ENCODE results near the gene BRCA2.

The BRCA2 gene

DNA sequence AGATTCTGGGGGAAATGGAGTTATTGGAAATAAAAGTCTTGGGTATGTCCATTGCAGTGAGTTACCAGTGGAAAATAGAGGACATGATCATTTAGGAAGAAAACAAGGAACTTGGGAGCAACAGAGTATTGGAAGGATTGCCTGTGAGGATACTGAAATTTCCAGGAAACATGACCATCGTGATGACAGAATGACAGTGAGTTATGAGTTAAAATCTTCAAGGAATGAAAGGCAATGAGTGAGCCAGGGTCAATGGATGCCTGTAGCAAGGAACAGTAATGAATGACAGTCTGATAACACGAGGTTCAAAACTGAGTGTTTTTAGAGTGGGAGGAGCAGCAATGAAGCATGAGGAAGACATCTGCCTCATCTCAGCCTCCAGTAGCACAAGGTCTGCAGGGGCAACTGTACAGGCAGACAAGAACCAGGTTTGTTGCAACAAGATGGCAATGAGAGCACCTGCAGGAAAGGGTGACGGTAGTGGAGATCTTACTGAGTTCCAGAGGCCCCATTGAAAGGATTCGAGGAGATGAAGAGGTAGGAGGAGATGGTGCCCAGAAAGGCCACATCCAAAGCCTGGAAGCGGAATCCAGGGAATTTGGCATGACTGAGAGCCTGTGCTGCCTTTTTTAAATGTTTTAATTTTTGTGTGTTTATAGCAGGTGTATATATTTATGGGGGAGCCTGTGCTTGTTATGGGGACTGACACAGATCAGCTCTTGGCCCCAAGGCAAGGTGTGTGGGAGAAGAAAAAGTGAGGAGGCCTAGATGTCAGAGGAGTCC lies 68.7 kb downstream of the BRCA2 start:
- DNase-seq (ENCODE audit: low read depth), result no peak

DNA sequence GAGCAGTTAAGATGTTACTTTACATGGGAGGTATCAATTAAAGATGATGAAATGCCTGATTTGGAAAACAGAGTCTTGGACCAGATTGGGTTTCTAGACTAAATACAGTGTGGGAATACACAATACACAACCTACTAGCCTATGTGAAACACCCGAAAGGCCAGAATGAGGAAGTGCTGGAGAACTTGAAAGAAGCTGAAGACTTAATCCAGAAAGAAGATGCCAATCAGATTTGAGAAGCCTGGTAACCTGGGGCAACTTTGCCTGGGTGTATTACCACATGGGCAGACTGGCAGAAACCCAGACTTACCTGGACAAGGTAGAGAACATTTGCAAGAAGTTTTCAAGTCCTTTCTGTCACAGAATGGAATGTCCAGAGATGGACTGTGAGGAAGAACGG lies 69.4 kb downstream of the BRCA2 start:
- DNase-seq (ENCODE audit: low read depth), result no peak

DNA sequence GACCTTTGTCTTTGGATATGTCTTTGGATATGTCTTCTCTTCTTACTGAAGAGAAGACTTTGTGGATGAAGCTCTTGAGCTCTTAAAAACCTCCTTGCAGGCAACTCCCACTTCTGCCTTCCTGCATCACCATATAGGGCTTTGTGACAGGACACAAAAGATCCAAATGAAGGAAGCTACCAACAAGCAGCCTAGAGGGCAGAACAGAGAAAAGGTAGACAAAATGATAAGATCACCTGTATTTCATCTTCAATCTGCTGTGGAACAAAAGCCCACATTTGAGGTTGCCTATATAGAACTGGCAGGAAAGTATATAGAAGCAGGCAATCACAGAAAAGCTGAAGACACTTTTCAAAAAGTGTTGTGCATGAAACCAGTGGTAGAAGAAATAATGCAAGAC lies 70.1 kb downstream of the BRCA2 start:
- no peak for DNase-seq (ENCODE audit: low read depth)

DNA sequence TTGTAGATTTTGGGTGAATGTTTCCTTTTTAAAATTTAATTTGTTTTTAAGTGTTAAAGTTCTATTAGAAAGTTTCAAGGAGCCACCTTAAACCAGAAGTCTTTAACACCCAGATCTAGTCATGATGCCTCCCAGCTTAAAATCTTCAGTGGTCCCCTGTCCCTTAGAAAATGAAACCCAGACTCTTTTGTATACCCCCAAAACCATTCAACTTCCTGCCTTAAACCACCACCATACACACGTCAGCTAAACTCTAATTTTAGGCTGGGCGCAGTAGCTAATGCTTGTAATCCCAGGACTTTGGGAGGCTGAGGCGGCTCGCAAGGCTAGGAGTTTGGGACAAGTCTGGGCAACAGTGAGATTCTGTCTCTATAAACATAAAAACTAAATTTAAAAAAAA lies 74.7 kb downstream of the BRCA2 start:
- no peak for DNase-seq (ENCODE audit: low read depth)

DNA sequence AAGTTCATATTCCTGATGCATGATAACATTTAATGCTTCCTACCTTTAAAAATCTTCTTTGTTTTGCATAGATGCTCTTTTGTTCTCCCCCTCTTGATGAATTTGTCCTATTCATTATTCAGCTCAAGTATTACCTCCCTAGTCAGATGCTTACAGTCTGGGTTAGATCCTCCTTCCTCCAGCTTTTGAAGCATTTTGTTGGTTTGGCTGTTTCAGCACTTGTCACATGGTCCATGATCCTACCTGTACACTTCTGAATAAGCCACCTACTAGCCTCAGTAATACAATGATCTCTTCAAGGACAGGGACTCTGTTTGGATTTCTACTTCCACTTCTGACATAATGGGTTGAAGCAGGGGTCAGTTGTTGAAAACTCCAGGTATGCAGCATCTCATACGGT lies 75.2 kb downstream of the BRCA2 start:
- no peak for DNase-seq (ENCODE audit: low read depth)

DNA sequence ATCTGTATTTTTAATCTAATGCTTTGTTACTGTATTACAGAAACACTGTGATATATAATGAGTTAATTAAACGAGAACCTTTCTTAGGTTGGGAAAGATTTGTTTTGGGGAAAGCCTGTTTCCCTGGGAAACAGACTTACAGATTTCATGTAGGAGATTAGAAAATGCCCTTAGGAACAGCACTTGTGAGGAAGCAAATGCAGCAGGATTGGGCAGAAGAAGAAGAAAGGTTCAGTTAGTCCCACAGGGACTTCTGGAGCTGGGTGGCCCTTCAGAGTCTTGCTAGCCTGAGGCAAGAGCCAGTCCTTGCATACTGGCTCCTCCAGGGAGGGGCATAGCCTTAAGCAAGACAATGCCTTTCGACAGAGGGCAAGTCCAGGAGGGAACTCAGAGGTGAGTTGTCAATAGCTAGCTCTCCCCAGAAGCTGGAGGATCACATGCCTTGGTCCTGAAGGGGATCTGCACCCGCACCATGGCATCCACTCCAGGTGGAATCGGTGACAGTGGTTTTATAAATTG lies 75.9 kb downstream of the BRCA2 start:
- DNase-seq (ENCODE audit: low read depth), result no peak

DNA sequence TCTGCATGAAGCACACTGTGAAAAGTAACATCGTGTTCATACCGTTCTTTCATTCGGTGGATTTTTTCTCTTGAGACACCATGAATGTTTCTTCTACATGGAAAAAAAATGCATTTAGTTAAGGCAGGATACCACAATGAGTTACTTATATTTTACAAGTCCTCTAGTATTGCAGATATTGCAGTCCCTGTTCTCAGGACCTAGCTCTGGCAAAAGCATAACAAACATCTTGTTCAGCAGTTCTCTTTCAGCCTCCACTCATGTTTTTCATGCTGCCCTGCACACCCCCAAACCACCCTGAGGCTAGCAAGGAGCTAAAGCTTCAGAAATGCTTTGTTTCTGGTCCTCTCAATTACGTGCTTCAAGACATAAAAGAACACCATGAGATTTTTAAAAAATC lies 87.8 kb downstream of the BRCA2 start:
- DNase-seq (ENCODE audit: low read depth), result no peak

DNA sequence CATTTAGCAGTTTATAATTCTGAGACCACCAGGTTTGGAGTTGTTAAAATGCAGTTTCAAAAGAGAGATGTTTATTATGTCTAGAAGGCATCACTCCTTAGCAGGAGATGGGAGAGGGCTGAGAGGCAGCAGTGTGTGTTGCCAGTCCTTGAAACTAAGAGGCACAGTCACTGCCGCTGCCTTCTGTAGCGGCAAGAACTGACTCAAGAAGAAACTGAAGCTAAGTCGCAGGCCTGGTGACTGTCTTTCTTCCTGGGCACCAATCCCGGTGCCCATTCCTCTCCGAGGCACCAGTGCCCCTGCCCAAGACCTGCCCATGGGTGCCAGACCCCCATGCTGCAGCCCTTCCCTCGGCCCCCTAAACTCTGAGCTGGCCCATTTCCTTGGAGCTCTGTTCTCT lies 92.5 kb downstream of the BRCA2 start:
- no peak for DNase-seq (ENCODE audit: low read depth)

DNA sequence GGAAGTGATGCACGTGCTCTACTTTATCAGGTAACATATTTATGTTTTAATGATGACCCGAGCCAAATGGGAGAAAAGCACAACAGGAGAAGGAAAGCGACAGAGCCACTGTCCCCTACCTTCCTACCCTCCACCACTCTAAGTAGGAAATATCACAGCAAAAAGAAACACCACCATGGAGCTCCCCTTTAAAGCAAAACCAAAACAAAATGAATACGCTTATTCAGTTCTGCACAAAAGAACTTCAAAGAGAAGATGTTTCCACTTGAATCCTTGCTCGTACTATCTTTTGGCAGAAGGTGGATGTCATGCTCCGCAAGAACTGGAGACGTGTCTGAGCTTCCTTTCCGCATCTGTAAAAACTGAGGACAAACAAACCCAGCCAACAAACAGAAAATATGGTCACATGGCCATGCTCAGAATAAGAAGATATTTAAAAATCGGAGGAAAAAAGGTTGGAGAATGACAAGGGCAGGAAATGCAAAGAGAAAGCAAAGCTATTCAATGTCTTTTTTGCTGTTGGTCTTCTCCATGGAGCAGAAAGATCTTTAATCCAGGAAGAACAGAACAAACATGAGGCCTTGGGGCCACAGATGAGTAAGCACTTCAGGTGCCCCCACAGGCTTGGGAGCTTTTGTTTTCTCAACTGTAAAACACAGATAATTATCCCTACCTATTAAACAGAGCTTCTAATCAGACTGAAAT lies 93.1 kb downstream of the BRCA2 start:
- no peak for DNase-seq (ENCODE audit: low read depth)

DNA sequence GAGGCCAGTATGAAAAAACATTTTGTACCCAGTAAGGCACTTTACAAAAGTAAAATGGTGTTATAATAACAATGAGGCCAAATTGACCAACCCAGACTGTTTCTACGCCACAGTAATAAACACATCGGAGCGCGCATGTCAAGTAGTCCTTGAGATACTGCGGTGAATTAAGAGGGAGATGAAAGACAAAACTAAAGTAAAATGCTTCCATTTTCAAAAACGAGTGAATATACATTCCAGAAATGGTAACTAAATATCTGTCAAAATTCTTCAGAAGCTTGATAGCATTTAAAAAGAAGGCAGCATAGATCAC lies 93.6 kb downstream of the BRCA2 start:
- DNase-seq (ENCODE audit: low read depth), result no peak

DNA sequence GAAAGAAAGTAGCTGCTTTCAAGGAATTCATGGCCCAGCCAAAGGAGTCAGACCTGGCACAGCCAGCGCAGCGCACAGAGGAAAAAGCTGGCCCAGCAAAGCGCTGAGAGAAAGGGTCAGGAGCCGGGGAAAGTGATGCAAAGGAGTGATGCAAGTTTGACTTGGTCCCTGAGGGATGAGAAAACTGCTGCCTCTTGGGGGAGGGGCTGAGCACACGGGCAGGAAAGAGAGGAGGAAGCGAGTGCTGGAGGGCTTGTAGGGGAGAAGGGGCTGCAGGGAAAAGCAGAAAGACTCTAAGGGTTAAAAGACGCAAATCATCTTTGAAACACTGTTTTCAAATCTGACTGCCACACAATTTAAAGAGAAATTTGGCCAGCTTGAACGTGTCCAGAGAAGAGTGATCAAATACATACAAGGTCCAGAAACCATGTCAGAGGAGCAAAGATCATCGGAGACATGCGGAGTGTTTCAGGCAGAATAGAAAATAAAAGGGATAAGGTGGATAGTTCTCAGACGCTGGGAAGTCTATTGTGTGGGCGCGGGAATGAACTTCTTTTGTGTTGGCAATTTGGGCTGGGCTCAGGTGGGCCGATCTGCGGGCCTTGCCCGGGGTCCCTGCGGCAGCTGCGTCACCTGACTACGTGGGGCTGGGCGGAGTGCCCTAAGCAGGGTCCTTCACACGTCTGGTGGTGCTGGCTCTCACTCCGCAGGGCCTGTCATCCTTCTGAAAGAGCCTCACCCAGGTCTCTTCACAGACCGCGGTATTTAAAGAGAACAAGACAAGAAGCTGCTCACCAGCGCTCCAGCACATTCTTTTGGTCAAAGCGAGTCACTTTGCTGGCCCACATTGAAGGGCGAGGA lies 94.5 kb downstream of the BRCA2 start:
- no peak for DNase-seq (ENCODE audit: low read depth)

DNA sequence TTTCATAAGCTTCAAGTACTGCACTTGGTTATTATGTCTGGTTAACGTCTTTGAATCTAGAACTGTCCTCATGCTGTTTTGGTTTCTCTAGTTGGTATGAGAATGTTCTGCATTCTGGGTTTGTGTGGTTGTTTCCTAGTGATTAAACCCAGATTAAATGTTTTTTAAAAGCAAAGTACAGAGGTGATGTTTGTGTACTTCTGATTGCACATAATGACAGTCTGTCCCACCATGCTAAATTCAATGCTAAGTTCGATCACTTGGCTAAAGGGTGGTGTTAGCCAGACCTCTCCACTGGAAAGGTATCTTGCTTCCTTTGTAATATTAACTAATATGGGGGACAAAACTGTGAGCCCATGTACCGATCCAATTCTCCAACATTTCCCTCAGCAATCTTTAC lies 98.0 kb downstream of the BRCA2 start:
- DNase-seq (ENCODE audit: low read depth), result no peak

DNA sequence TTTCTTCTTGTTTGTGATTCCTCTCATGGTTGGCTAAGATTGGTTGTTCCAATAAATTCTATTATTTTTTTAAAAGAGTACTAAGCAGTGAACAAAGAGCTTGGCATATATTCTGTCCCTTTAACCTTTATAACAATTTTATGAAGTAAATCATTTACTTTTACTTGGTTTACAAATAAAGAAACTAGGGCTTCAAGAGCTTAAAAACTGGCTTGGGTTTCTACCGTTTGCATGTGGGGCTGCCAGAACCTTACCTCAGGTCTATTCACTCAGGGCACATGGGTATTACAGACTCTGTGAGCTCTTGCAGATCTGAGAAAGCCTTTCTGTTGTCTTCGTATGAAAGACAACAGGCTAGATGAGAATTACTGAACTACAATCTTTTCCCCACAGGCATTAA lies 99.3 kb downstream of the BRCA2 start:
- no peak for DNase-seq (ENCODE audit: low read depth)

DNA sequence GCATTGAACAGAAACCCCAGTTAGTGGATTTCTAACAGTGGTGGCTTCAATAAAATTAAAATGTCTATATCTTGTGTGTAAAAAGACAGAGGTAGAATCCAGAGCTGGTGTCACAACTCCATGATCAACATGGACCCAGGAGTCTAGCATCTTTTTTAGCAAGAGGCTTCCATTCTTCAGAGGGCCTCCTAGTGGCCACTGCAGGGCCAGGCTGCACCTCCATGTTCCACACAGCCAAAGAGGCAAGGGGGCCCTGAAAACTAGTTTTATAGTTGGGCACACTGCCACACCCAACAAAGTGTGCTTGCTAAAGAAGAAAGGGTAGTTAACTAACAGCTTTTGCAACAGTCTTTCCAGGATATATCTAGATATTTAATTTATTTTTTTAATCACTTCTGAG lies 99.7 kb downstream of the BRCA2 start:
- no peak for DNase-seq (ENCODE audit: low read depth)

DNA sequence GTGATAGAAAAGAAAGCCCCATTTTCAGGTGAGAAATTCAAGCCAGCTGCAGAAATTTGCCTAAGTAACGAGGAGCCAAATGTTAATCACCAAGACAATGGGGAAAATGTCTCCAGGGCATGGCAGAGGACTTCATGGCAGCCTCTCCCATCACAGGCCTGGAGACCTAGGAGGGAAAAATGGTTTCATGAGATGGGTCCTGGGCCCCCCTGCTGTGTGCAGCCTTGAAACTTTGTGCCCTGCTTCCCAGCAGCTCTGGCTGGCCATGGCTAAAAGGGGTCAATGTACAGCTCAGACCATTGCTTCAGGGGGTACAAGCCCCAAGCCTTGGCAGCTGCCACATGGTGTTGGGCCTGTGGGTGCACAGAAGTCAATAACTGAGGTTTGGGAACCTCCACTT lies 102.7 kb downstream of the BRCA2 start:
- no peak for DNase-seq (ENCODE audit: low read depth)

DNA sequence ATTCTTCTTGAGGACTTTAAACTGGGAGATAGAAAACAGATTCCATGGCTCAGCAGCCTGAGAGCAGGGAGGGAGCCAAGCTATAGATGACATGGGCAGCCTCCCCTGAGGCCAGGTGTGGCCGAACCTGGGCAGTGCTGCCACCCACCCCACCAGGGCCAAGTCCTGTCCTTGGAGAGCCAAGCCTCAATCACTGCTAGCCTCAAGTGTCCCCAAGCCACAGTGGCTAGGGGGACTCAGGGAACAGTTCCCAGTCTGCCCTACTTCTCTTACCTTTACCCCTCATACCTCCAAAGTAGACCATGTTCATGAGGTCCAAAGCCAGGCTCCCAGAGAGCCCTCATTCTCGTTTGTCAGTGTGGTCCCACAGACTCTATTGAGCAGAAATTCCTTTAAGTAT lies 104.6 kb downstream of the BRCA2 start:
- DNase-seq (ENCODE audit: low read depth), result no peak

DNA sequence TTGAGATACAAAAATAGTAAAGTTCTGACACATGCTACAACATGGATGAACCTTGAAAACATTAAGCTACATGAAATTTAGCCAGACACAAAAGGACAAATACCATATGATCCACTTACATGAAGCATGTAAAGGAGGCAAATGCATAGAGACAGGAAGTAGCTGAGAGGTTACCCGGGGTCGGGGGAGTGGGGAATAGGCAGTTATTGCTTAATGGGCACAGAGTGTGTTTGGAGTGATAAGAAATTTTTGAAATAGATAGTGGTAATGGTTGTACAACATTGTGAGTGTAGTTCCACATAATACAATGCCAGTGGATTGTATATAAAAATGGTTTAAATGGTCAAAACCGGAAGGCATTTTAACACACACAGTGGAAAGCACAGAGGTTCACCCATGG lies 108.3 kb downstream of the BRCA2 start:
- DNase-seq (ENCODE audit: low read depth), result no peak

DNA sequence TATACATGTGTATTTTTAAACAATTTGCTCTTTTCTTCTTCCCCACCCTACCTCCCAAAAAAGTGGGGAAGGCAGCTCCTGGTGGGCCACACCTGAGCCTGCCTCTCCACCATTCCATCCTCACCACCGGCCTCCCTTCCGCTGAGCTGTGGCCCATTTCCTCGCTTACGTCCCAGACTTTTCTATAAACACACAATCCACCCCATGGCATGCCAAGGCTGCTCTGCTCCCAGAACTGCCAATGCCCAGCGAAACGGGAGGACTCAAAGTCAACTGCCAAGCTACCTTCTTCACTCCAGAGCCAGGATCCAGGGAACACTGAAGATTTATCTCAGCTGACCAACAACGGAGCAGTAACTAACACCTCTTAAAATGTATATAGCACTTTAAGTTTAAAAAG lies 109.8 kb downstream of the BRCA2 start:
- no peak for DNase-seq (ENCODE audit: low read depth)

DNA sequence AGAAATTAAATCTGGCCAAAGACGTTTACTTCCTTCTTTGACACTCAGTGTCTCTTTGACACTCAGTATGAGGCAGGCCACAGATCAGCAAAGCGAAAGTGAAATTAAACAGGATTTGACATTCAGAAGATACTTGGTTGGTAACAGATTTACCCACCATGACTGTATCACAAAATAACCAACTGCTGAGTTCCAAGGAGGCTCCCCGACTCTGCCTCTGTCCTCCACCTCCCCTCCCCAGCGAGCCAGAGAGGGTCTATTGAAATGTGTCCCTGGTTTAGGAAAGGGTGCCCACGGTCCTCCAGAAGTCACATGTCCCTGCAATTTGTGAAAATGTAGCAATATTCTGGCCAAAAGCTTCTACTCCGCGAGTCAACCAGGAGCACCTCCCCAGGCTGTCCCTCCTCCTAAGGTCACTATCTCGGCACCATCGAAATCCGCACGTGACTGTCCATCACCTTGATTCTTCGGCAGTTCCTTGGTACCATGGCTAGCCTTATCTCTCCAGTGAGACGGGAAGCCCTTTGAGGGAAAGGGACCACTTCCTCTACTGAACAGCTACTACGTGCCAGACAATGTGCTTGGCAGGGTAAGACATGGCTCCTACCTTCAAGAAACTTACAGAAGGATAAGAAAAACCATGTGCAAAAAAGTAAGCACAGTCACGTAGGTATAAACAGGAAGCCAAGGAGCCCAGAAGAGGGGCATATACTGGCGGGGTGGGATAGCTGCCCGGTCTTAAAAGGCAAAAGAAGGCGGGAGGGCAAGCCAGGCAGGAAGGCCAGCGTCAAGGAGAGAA lies 111.1 kb downstream of the BRCA2 start:
- peak; percentile 11 for DNase-seq (ENCODE audit: low read depth)

DNA sequence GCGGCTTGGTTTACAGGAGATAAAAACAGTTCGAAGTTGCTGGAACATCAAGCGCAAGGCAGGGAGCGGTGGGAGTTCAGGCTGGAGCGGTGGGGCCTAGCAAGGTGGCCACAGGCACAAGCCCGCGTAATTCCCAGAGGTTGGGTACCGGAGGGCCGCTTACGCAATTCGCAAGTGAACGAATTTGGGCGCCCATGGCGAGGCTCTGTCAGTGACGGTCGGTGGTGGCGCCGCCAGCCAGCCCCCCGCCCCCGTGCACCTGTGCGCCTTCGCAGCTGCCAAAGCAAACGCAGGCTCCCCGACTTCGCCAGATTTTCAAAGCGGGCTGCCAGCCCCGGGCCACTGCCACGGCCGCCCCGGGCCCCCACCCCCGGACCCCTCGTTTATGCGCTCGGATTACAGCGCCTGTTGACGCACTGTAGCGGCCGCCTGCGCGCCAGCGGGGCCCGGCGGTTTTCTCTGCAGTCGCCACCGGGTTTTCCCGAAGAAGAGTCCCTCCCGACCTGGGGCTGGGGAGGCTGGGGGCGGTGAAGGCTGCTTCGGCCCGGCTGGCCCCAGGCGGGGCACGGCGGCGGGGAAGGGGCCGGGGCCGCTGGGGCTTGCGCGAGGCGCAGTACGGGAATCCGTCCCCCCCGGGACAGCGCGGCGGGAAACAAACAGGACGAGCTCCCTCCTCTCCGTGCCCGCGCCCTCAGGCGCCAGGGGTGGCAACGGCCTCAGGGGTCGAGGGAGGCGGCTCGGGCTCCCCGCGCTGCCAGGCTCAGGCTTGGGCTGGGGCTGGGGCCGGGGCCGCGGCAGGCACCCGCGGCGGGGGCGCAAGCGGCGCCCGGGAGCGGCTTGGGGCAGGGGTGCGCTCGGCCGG lies 111.9 kb downstream of the BRCA2 start:
- DNase-seq (ENCODE audit: low read depth), result peak; percentile 37

Data from stimulated activated CD8-positive, alpha-beta memory T cell treated with anti-CD3 and anti-CD28 coated beads, Interleukin-12 subunit alpha, Interleukin-12 subunit beta, amount 100 ng/mL, for 4 hours (primary cell).